SK-N-SH (cell line): ENCODE data around the gene SPATA25. TPM values are rescaled to one million over a fixed set of nuclear protein-coding genes. Genes with fewer than 3 reads are reported as not detected.

Experiments used
- CTCF ChIA-PET: fragments of 300-600, 350-600 bp; formaldehyde crosslinking; extraction: SDS; loops from one replicate; lab custom pipeline; 2021; lab: Yijun Ruan, JAX
- POLR2A ChIA-PET: fragments of 350-600 bp; sonication (Branson Sonifier 250); formaldehyde crosslinking; extraction: SDS; loops from one replicate; lab custom pipeline; 2020; ENCODE audit warnings: antibody characterized with exemption, inconsistent platforms; lab: Yijun Ruan, JAX
- DNase-seq: peaks from one replicate; pipeline ENCODE4 v3.0.0; 2012
- H2AFZ ChIP-seq: fragments of 200-600 bp; sonication (generic); 2 replicates; pipeline ENCODE4 v1.8.1; 2016; ENCODE audit warnings: antibody characterized with exemption, mild to moderate bottlenecking, low read depth
- H3F3A ChIP-seq: fragments of 200-600 bp; sonication (generic); replicated peaks from 2 replicates; pipeline ENCODE3; 2016; ENCODE audit warnings: antibody characterized with exemption, mild to moderate bottlenecking; ENCODE audit not compliant: insufficient read depth
- H3K27ac ChIP-seq, 2 experiments: fragments of 200-500 bp in 1 of 2; fragments of 200-600 bp in 1 of 2; sonication (Bioruptor generic) in 1 of 2; sonication (generic), shearing (Covaris generic) in 1 of 2; 2 replicates each; pipeline versions ENCODE4 v1.5.1 to v1.6.1; 2014 to 2016; ENCODE audit warnings: low read depth in 2 of 2, inconsistent platforms in 1 of 2, low read length in 1 of 2, mild to moderate bottlenecking in 1 of 2, mixed read lengths in 1 of 2
- H3K27me3 ChIP-seq: fragments of 200-600 bp; sonication (generic), shearing (Covaris generic); 2 replicates; pipeline ENCODE4 v1.6.1; 2016; ENCODE audit warnings: mixed run types; ENCODE audit not compliant: insufficient read depth
- H3K36me3 ChIP-seq, 2 experiments: fragments of 200-500 bp in 1 of 2; fragments of 200-600 bp in 1 of 2; sonication (Bioruptor generic) in 1 of 2; sonication (generic) in 1 of 2; replicated peaks in 1 of 2; 2 replicates each; pipeline versions ENCODE3 to v1.5.1; 2014 to 2016; ENCODE audit warnings: low read length in 1 of 2, mild to moderate bottlenecking in 1 of 2; ENCODE audit not compliant: insufficient read depth in 2 of 2, control insufficient read depth in 1 of 2
- H3K4me1 ChIP-seq, 2 experiments: fragments of 200-500 bp in 1 of 2; fragments of 200-600 bp in 1 of 2; sonication (Bioruptor generic) in 1 of 2; sonication (generic), shearing (Covaris generic) in 1 of 2; 2 replicates each; pipeline versions ENCODE4 v1.5.1 to v1.6.1; 2014 to 2016; ENCODE audit warnings: low read depth in 1 of 2, low read length in 1 of 2, mixed run types in 1 of 2; ENCODE audit not compliant: insufficient read depth in 2 of 2, control insufficient read depth in 1 of 2
- H3K4me2 ChIP-seq: fragments of 200-600 bp; sonication (generic), shearing (Covaris generic); 2 replicates; pipeline ENCODE4 v1.6.1; 2017; ENCODE audit warnings: mixed run types
- H3K4me3 ChIP-seq, 2 experiments: fragments of 200-500 bp in 1 of 2; fragments of 200-600 bp in 1 of 2; sonication (Bioruptor generic) in 1 of 2; sonication (generic), shearing (Covaris generic) in 1 of 2; 2 replicates each; pipeline versions ENCODE4 v1.5.1 to v1.8.1; 2014 to 2016; ENCODE audit warnings: low read depth in 2 of 2, inconsistent platforms in 1 of 2, low read length in 1 of 2, mild to moderate bottlenecking in 1 of 2, mixed read lengths in 1 of 2, moderate library complexity in 1 of 2
- H3K79me2 ChIP-seq: fragments of 200-600 bp; sonication (generic); 2 replicates; pipeline ENCODE4 v1.8.1; 2017; ENCODE audit warnings: mild to moderate bottlenecking; ENCODE audit not compliant: insufficient read depth
- H3K9ac ChIP-seq: fragments of 200-600 bp; sonication (generic); 2 replicates; pipeline ENCODE4 v1.6.1; 2017; ENCODE audit warnings: mixed run types
- H3K9me2 ChIP-seq: fragments of 200-600 bp; sonication (generic); 2 replicates; pipeline ENCODE4 v1.6.1; 2017; ENCODE audit warnings: mixed run types
- H3K9me3 ChIP-seq: fragments of 200-600 bp; sonication (generic); 2 replicates; pipeline ENCODE4 v1.6.1; 2017; ENCODE audit warnings: mixed run types, mild to moderate bottlenecking, moderate library complexity
- H4K20me1 ChIP-seq: fragments of 200-600 bp; sonication (generic); 2 replicates; pipeline ENCODE4 v1.6.1; 2017; ENCODE audit warnings: mild to moderate bottlenecking, mixed run types; ENCODE audit not compliant: insufficient read depth
- EP300 ChIP-seq, 2 experiments: IDR thresholded peaks; 2 replicates each; pipeline versions ENCODE4 v1.4.0 to v1.6.1; 2012; ENCODE audit warnings: borderline replicate concordance in 1 of 2, low read depth in 1 of 2, low read length in 1 of 2
- FOSL2 ChIP-seq: IDR thresholded peaks from 2 replicates; pipeline ENCODE4 v1.4.0; 2012; ENCODE audit warnings: low read depth, mild to moderate bottlenecking, moderate library complexity, borderline replicate concordance
- RAD21 ChIP-seq: IDR thresholded peaks from 2 replicates; pipeline ENCODE4 v1.6.1; 2012; ENCODE audit warnings: mild to moderate bottlenecking, low read length
- RCOR1 ChIP-seq: fragments of 150-350 bp; IDR thresholded peaks from 2 replicates; pipeline ENCODE4 v1.6.1; 2017; ENCODE audit warnings: antibody characterized with exemption, low read length
- SIN3A ChIP-seq: IDR thresholded peaks from 2 replicates; pipeline ENCODE4 v1.6.1; 2012; ENCODE audit warnings: low read depth, mild to moderate bottlenecking, low read length, moderate library complexity, borderline replicate concordance
- SMC3 ChIP-seq: IDR thresholded peaks from 2 replicates; pipeline ENCODE4 v1.6.1; 2012; ENCODE audit warnings: low read depth, low read length, improper control_type of control experiment
- TAF1 ChIP-seq: IDR thresholded peaks from 2 replicates; pipeline ENCODE4 v1.6.1; 2012; ENCODE audit warnings: low read depth, mild to moderate bottlenecking, low read length, moderate library complexity, borderline replicate concordance
- YY1 ChIP-seq: IDR thresholded peaks from 2 replicates; pipeline ENCODE4 v1.4.0; 2012; ENCODE audit warnings: low read depth, mild to moderate bottlenecking
- WGBS: methylation state at CpG from one replicate; pipeline ENCODE4 v1.1.6; 2017; ENCODE audit warnings: low lambda C conversion rate; 5-methylcytosine and 5-hydroxymethylcytosine counted together
- polyA plus RNA-seq, 3 experiments: library from polyadenylated mRNA; depleted of rRNA; stranded (reverse); fragments of >200 nt; gene quantifications; 2 replicates each; pipeline ENCODE4 v1.2.3, GENCODE V29; 2012
- TF ChIP-seq, protein P1 (sequence below): IDR thresholded peaks from 2 replicates; pipeline ENCODE4 v1.4.0; 2012; ENCODE audit warnings: low read depth, borderline replicate concordance
- TF ChIP-seq, protein P2 (sequence below): IDR thresholded peaks from 2 replicates; pipeline ENCODE4 v1.4.0; 2012; ENCODE audit warnings: low read depth, borderline replicate concordance
- TF ChIP-seq, protein P3 (sequence below): IDR thresholded peaks from 2 replicates; pipeline ENCODE4 v1.4.0; 2012; ENCODE audit warnings: low read depth

The SPATA25 gene
- polyA plus RNA-seq, 1 of the 3 experiments (the other 2 are of a cell fraction), result 1.3 TPM

DNA sequence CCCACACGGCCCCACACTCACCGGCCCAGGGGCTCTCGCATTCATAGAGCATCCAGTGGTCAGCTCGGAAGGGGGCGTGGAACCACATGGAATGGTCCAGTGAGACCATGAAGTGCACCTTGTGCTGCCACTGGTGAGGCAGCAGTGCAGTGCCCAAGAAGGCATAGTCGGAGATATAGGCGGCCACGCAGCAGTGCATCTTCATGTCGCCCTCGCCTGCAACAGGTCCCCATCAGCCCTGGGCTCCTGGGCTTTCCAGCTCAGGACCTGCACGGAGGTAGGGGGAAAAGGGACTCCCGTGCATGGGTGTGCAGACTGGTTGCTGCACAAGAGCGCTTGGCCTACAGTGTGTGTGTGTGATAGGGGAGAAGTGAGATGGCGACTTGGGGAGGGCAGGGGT is 43.9 kb downstream of the SPATA25 start (continued):
- TF ChIP-seq, protein P1, sequence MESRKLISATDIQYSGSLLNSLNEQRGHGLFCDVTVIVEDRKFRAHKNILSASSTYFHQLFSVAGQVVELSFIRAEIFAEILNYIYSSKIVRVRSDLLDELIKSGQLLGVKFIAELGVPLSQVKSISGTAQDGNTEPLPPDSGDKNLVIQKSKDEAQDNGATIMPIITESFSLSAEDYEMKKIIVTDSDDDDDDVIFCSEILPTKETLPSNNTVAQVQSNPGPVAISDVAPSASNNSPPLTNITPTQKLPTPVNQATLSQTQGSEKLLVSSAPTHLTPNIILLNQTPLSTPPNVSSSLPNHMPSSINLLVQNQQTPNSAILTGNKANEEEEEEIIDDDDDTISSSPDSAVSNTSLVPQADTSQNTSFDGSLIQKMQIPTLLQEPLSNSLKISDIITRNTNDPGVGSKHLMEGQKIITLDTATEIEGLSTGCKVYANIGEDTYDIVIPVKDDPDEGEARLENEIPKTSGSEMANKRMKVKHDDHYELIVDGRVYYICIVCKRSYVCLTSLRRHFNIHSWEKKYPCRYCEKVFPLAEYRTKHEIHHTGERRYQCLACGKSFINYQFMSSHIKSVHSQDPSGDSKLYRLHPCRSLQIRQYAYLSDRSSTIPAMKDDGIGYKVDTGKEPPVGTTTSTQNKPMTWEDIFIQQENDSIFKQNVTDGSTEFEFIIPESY, result no peak
- no peak for TF ChIP-seq RAD21
- no peak for TF ChIP-seq FOSL2
- no peak for TF ChIP-seq SMC3

DNA sequence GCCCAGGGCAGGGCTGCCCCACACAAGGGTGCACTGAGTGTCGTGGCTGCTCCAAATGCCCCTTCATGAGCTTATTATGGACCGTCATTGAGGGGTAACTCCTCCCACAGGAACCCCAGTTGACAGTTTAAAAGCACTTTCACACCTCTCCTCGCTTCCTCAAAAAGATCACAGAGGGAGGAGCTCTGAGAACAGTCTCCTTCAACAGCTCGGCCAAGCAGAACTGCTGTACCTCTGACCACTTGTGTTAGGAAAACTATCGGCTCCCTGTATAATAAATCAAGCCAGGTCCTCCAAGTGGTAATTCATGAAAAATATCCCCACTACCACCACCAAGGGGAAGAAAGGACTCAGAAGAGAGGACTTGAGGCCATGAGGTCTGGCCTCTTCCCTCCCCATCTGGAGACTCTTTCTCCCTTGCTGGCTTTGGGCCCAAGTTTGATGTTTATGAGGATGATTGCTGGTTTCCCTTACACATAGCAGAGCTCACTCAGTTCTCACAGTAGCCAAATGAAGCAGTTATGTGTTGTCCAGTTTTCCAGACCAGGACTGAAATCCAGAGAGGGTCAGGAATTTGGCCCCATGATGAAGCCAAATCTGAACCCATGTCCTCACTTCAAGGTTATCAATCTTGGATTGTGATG is 45.1 kb downstream of the SPATA25 start:
- no peak for TF ChIP-seq SMC3
- TF ChIP-seq, protein P2, sequence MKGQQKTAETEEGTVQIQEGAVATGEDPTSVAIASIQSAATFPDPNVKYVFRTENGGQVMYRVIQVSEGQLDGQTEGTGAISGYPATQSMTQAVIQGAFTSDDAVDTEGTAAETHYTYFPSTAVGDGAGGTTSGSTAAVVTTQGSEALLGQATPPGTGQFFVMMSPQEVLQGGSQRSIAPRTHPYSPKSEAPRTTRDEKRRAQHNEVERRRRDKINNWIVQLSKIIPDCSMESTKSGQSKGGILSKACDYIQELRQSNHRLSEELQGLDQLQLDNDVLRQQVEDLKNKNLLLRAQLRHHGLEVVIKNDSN, result no peak
- TF ChIP-seq RAD21, result no peak
- no peak for TF ChIP-seq EP300 (IDR thresholded peaks at IDR 0.05; ENCODE audit: borderline replicate concordance in 1 of 2, low read depth in 1 of 2, low read length in 1 of 2)
- TF ChIP-seq YY1, result no peak
- no peak for TF ChIP-seq SIN3A
- TF ChIP-seq, protein P3, sequence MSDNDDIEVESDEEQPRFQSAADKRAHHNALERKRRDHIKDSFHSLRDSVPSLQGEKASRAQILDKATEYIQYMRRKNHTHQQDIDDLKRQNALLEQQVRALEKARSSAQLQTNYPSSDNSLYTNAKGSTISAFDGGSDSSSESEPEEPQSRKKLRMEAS, result no peak
- no peak for TF ChIP-seq TAF1
- no peak for TF ChIP-seq RCOR1
- TF ChIP-seq, all 33 proteins: peak for 0
- 95% methylated on average over 5 of the region's 5 CpGs for WGBS
- Histone ChIP-seq H3K4me2 (no peak overlapping the region), H3K27me3 (no peaks in the 10 kb centered on the region), H3K9me2 (no peaks in the 10 kb centered on the region), H3K9me3 (no peaks in the 10 kb centered on the region), H4K20me1 (no peaks in the 10 kb centered on the region), H3K27ac (peak overlapping the region in 1 of 2 experiments; percentile 4; a peak in 1 of 4 replicates), H3F3A (no peaks in the 10 kb centered on the region), H3K79me2 (peaks cover 5% of the 10 kb centered on the region), H3K4me1 (no peaks in the 10 kb centered on the region; a peak in 1 of 4 replicates), H3K9ac (no peak overlapping the region), H3K36me3 (peaks cover 31 to 47% of the 10 kb centered on the region in 2 experiments), H2AFZ (no peak overlapping the region), H3K4me3 (no peak overlapping the region)
- no peak for DNase-seq
- ChIA-PET POLR2A (no interaction called here), CTCF (interaction anchor here (0.6 to 1.9 kb wide), 4 partner anchors 10 to 798 kb away, joined by 3 to 6 read pairs (median 4); no protein-coding TSS in a partner anchor)
